K562 (cell line): Measurements from ENCODE around the gene ZNF513. TPM values are rescaled to one million over a fixed set of nuclear protein-coding genes. Genes with fewer than 3 reads are reported as not detected.

Experiments used
- BDP1 ChIP-seq: IDR thresholded peaks from 3 replicates; pipeline ENCODE4 v1.6.1; 2011; ENCODE audit not compliant: insufficient read length, insufficient read depth
- BRD9 ChIP-seq: fragments of 450-650 bp; IDR thresholded peaks from 2 replicates; pipeline ENCODE4 v1.6.1; 2018; ENCODE audit warnings: low read depth; ENCODE audit not compliant: partially characterized antibody
- CBX8 ChIP-seq: fragments of 200-600 bp; sonication (generic); IDR thresholded peaks from 2 replicates; pipeline ENCODE4 v1.6.1; 2012; ENCODE audit warnings: borderline replicate concordance, mixed run types, low read depth, mild to moderate bottlenecking, moderate library complexity, mixed read lengths, low read length, control low read depth, inconsistent platforms; ENCODE audit not compliant: poor library complexity, severe bottlenecking; ENCODE audit errors: extremely low read depth
- CSDE1 ChIP-seq, 2 experiments: fragments of 450-650 bp; IDR thresholded peaks; 2 replicates each; pipeline ENCODE4 v1.6.1; 2016; ENCODE audit warnings: mild to moderate bottlenecking in 1 of 2
- EP400 ChIP-seq: fragments of 450-650 bp; IDR thresholded peaks from 2 replicates; pipeline ENCODE4 v1.6.1; 2017; ENCODE audit warnings: antibody characterized with exemption, mild to moderate bottlenecking, moderate library complexity
- EZH2 ChIP-seq: IDR thresholded peaks from 2 replicates; pipeline ENCODE4 v1.6.1; 2012; ENCODE audit warnings: low read depth, mild to moderate bottlenecking, inconsistent platforms, low read length, borderline replicate concordance
- JUN ChIP-seq, 2 experiments: sonication (generic) in 1 of 2; formaldehyde crosslinking in 1 of 2; IDR thresholded peaks; 2 replicates each; pipeline versions ENCODE4 v1.6.1 to v1.8.0; 2012 to 2022; ENCODE audit warnings: borderline replicate concordance in 2 of 2, mild to moderate bottlenecking in 2 of 2, improper control_type of control experiment in 1 of 2, low read depth in 1 of 2, low read length in 1 of 2, missing genetic modification reagents in 1 of 2
- JUNB ChIP-seq: fragments of 450-650 bp; formaldehyde crosslinking; conservative IDR thresholded peaks from 2 replicates; pipeline ENCODE4 v1.4.0; 2020; ENCODE audit warnings: mild to moderate bottlenecking
- NCOA6 ChIP-seq: fragments of 450-650 bp; IDR thresholded peaks from 2 replicates; pipeline ENCODE4 v1.6.1; 2017; ENCODE audit warnings: mild to moderate bottlenecking
- NFYB ChIP-seq: IDR thresholded peaks from 2 replicates; pipeline ENCODE4 v1.6.1; 2011; ENCODE audit warnings: mild to moderate bottlenecking, moderate library complexity; ENCODE audit not compliant: insufficient read length; ENCODE audit errors: extremely low read depth
- POLR3A ChIP-seq: IDR thresholded peaks from 2 replicates; pipeline ENCODE4 v1.6.1; 2011; ENCODE audit warnings: borderline replicate concordance, mild to moderate bottlenecking, moderate library complexity; ENCODE audit not compliant: insufficient read length, insufficient read depth; ENCODE audit errors: extremely low read depth
- SAFB ChIP-seq: fragments of 200-400 bp; formaldehyde crosslinking; IDR thresholded peaks from 2 replicates; pipeline ENCODE4 v1.6.1; 2017; ENCODE audit warnings: low read depth, low read length, borderline replicate concordance
- ZNF444 ChIP-seq: fragments of 250-450 bp; sonication (Bioruptor Pico); IDR thresholded peaks from 2 replicates; pipeline ENCODE4 v1.4.0; 2020; ENCODE audit warnings: mild to moderate bottlenecking, moderate library complexity
- polyA plus RNA-seq, 8 experiments: library from polyadenylated mRNA; depleted of rRNA in 4 of 8; stranded (reverse) in 5 of 8; unstranded in 3 of 8; fragments of >200 nt; fragmentation: Nextera tagmentation in 2 of 8; fragmentation: Illumina TruSeq in 1 of 8; extraction: Ambion mirVana in 2 of 8; extraction: Trizol in 1 of 8; gene quantifications; 2 replicates each; pipeline versions ENCODE4 v1.2.1 to v1.2.3, GENCODE V29; 2011 to 2014; ENCODE audit warnings: inconsistent platforms in 1 of 8, missing spikeins in 1 of 8
- total RNA-seq, 7 experiments: library from RNA; depleted of rRNA in 6 of 7; stranded (reverse); fragments of >200 nt in 6 of 7; fragmentation: Illumina TruSeq in 2 of 7; extraction: Trizol in 2 of 7; gene quantifications; 2 replicates each; pipeline versions ENCODE4 v1.2.1 to v1.2.3, GENCODE V29; 2011 to 2021; ENCODE audit warnings: low replicate concordance in 1 of 7
- TF ChIP-seq, protein P1 (sequence below): fragments of 450-650 bp; IDR thresholded peaks from 2 replicates; pipeline ENCODE4 v1.6.1; 2017; ENCODE audit warnings: antibody characterized with exemption, mild to moderate bottlenecking
- TF ChIP-seq, protein P2 (sequence below), 2 experiments: IDR thresholded peaks in 1 of 2; conservative IDR thresholded peaks in 1 of 2; 2 replicates each; pipeline ENCODE4 v1.6.1; 2016; ENCODE audit warnings: low read depth in 2 of 2, mild to moderate bottlenecking in 1 of 2, missing compliant biosample characterization in 1 of 2, missing genetic modification characterization in 1 of 2, moderate library complexity in 1 of 2
- TF ChIP-seq, protein P3 (sequence below): fragments of 450-650 bp; formaldehyde crosslinking; IDR thresholded peaks from 2 replicates; pipeline ENCODE4 v1.4.0; 2022; ENCODE audit warnings: mild to moderate bottlenecking, moderate library complexity
- TF ChIP-seq, protein P4 (sequence below): fragments of 450-650 bp; IDR thresholded peaks from 2 replicates; pipeline ENCODE4 v1.6.1; 2016; ENCODE audit warnings: low read depth, mild to moderate bottlenecking, moderate library complexity

The ZNF513 gene
- total and polyA plus RNA-seq, 9 of the 15 experiments (the other 6 are each of a cell fraction or from before 2014, with no cell fraction given), result 0.04 to 13.6 (median 4.4) TPM

DNA sequence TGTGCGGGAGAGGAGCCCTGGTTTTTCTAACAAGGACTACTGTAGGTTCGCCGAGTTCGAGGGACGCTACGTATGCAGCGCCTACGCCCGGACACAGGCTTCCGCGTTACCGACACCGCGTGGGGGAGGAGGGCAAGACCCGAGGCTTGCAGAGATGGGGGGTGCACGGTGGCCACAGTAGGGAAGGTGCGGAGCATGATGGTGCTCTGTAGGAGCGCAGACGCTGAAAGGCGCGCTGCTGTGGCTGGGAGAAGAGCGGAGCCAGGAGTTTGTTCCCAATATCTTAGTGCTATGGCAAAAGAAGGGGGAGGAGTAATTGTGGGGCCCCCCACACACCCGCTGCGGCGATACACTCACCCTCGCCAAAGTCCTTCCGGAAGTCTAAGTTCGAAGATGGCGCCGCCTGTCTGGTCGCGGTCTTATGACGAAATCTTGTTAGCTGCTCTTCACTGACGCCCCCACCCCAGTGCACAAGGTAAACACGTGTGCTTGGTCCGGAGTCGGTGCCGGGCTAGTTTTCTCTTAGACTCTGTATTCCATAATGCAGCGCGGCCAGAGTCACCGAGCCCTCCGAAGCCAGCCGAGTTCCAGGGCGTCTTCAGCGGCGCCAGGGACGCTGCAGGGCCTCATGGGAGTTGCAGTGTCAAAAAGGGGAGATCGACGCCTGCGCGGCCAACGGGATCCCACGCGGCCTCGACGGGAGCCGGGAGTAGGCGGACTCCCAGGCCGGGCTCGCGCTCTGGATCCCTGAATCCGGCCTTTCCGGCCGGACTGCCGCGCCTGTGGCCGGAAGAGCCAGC lies 24.0 kb downstream of the ZNF513 start, which contains the start of gene GTF3C2 (continued):
- TF ChIP-seq, protein P1, sequence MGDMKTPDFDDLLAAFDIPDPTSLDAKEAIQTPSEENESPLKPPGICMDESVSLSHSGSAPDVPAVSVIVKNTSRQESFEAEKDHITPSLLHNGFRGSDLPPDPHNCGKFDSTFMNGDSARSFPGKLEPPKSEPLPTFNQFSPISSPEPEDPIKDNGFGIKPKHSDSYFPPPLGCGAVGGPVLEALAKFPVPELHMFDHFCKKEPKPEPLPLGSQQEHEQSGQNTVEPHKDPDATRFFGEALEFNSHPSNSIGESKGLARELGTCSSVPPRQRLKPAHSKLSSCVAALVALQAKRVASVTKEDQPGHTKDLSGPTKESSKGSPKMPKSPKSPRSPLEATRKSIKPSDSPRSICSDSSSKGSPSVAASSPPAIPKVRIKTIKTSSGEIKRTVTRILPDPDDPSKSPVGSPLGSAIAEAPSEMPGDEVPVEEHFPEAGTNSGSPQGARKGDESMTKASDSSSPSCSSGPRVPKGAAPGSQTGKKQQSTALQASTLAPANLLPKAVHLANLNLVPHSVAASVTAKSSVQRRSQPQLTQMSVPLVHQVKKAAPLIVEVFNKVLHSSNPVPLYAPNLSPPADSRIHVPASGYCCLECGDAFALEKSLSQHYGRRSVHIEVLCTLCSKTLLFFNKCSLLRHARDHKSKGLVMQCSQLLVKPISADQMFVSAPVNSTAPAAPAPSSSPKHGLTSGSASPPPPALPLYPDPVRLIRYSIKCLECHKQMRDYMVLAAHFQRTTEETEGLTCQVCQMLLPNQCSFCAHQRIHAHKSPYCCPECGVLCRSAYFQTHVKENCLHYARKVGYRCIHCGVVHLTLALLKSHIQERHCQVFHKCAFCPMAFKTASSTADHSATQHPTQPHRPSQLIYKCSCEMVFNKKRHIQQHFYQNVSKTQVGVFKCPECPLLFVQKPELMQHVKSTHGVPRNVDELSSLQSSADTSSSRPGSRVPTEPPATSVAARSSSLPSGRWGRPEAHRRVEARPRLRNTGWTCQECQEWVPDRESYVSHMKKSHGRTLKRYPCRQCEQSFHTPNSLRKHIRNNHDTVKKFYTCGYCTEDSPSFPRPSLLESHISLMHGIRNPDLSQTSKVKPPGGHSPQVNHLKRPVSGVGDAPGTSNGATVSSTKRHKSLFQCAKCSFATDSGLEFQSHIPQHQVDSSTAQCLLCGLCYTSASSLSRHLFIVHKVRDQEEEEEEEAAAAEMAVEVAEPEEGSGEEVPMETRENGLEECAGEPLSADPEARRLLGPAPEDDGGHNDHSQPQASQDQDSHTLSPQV, result peak; percentile 77
- TF ChIP-seq, protein P2, sequence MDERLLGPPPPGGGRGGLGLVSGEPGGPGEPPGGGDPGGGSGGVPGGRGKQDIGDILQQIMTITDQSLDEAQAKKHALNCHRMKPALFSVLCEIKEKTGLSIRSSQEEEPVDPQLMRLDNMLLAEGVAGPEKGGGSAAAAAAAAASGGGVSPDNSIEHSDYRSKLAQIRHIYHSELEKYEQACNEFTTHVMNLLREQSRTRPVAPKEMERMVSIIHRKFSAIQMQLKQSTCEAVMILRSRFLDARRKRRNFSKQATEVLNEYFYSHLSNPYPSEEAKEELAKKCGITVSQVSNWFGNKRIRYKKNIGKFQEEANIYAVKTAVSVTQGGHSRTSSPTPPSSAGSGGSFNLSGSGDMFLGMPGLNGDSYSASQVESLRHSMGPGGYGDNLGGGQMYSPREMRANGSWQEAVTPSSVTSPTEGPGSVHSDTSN (CRISPR knock-in tag; IDR thresholded peaks at IDR 0.05; ENCODE audit: low read depth), result no peak
- TF ChIP-seq, protein P2 (tag; conservative IDR thresholded peaks at IDR 0.05; ENCODE audit: low read depth), result no peak
- TF ChIP-seq, protein P3, sequence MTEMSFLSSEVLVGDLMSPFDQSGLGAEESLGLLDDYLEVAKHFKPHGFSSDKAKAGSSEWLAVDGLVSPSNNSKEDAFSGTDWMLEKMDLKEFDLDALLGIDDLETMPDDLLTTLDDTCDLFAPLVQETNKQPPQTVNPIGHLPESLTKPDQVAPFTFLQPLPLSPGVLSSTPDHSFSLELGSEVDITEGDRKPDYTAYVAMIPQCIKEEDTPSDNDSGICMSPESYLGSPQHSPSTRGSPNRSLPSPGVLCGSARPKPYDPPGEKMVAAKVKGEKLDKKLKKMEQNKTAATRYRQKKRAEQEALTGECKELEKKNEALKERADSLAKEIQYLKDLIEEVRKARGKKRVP (CRISPR knock-in tag), result no peak
- TF ChIP-seq JUN (IDR thresholded peaks at IDR 0.05; ENCODE audit: borderline replicate concordance, low read depth, low read length) (peak; percentile 72; the same call in 1 of the 2 replicates), JUN (CRISPR knock-in tag; IDR thresholded peaks at IDR 0.05; ENCODE audit: borderline replicate concordance) (no peak), JUNB (CRISPR knock-in tag) (no peak), BRD9 (no peak), EZH2 (no peak), SAFB (no peak), ZNF444 (no peak), EP400 (peak; percentile 99), BDP1 (no peak), NCOA6 (no peak), CBX8 (no peak), CSDE1 (IDR thresholded peaks at IDR 0.05) (peak in 1 of 2 experiments; percentile 43; a peak in 1 of 4 replicates), POLR3A (no peak), NFYB (no peak)
- TF ChIP-seq, protein P4, sequence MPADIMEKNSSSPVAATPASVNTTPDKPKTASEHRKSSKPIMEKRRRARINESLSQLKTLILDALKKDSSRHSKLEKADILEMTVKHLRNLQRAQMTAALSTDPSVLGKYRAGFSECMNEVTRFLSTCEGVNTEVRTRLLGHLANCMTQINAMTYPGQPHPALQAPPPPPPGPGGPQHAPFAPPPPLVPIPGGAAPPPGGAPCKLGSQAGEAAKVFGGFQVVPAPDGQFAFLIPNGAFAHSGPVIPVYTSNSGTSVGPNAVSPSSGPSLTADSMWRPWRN, result no peak
